Left renal cortex interstitium (tissue), 4 donors: Measurements from ENCODE around the gene PUM2. TPM values are rescaled to one million over a fixed set of nuclear protein-coding genes. Genes with fewer than 3 reads are reported as not detected.
A peak's percentile ranks its signal among the peaks of the same experiment; 100 is the strongest.

Source experiments
- DNase-seq, 4 donors: peaks; one replicate each; pipeline ENCODE4 v3.0.0-alpha.2; 2013; ENCODE audit warnings: low read depth in 4 of 4, low spot score in 2 of 4, missing footprints in 1 of 4
- polyA plus RNA-seq, 4 donors: library from polyadenylated mRNA; unstranded; fragments of 120-200 nt; gene quantifications; one replicate each; pipeline ENCODE4 v1.2.1, GENCODE V29; 2013; ENCODE audit not compliant: insufficient read length in 4 of 4

Gene PUM2
- polyA plus RNA-seq, 4 donors: 96.7 to 113 (median 103) TPM

DNA sequence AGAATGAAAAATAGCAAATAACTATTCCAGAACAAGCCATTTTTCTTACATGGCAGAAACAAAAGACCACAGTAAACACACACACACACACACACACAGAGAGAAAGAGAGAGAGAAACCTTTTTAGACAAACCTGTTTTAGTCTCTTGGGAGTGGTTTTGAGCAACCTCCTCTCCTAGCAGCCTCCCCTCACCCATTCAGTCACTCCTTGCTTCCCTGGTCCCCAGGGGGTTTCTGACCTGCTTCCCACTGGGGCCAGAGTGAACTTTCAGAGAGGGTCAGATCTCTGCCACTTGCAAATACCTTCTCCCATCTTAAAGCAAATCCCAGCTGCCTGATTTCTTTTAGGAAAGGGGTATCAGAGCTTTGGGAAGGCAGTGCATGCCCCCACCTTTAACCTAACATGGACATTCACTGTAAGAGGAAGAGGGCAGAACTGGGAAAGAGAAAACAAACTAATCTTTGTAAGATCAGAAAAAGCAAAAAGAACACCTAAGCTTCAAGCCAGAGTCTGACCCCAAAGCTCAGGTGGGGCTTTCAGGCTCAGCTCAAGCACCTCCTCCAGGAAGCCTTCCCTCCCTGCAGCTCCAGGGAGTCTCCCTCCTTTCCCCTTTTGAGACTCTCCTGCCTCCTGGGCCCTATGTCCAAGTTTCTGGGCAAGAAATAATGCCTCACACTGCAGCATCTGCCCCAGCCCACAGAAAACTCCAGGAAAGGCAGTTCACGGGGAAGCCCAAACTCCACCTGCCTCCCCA lies 128.5 kb downstream of the PUM2 start:
- DNase-seq: no peak

DNA sequence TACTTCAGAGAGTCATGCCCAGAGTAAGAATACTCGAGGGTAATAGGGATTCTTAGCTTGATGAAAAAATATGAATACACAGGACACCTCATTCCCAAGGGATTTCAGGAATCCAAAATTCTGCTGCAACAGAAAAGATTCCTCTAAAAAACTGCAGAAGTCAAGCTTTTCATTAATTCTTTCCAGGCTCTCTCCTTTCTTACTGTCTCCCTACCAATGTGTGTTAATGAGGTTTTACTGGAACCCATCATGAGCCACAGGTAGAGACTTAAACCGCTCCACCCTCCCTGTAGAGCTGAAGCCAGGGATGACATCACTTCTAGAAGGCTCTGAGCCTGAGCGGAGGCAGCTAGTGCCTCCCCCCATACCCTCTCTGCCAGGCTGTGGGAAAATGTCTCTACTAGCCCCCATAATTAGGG lies 129.1 kb downstream of the PUM2 start:
- DNase-seq: no peak

DNA sequence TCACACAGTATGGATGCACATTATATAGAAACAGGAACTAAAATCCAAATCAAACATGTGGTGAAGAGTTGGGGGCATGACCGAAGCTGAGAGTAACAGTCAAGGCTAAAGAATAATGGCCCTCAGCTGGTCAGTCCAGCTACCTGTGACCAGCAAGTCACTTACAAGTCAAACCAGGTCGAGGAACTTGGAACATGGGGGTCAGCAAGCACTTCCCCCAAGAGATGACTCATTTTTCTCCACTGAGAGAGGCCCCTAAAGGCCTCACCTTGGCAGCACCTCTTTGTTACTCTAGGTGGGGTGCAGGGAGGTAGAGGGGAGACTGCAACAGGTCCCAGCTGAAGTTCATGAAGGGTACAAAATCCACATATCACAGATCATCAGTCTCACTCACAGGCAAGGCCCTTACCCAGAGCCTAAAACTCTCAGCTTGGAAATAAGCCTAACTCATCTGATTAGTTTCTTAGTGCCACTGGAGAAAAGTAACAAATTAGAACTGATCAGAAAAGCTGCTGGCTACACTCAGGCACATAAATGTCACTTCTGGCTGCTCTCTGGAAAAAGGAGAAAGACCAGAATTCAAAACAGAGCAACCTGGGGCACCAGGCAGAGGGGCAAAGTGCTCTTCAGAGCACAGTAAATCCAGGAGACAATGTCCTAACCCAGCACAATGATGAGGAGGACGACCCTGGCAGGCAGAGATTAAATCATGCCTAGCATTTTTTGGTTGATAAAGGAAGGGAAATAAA lies 129.7 kb downstream of the PUM2 start:
- no peak for DNase-seq

DNA sequence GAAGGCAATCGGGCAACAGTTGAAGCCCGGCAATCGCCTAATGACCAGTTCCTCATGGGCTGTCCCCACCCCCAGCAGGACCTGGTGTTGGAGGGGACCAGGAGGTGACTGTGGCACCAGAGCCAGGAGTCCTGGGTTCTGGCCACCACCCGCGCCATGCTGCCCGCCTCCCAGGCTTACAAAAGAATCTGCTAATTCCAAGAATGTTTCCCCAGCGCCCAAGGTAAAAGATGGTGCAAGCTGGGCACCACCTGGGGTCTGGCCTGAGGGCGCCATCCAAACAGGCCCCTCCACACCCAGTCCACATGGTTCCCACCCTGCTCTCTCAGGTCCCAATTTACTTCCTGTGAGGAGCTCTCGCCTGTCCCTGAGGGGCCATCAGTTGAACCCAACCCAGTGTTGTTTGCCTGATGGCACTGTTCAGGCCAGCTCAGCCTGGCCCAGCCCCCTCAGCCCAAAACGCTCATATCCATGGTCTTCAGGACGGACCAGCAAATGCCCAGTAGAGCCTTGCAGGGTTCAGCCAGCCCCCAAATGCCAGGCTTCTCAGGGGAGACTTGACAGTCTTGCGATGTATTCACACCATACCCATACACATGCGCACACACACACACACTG lies 130.8 kb downstream of the PUM2 start:
- DNase-seq: no peak

DNA sequence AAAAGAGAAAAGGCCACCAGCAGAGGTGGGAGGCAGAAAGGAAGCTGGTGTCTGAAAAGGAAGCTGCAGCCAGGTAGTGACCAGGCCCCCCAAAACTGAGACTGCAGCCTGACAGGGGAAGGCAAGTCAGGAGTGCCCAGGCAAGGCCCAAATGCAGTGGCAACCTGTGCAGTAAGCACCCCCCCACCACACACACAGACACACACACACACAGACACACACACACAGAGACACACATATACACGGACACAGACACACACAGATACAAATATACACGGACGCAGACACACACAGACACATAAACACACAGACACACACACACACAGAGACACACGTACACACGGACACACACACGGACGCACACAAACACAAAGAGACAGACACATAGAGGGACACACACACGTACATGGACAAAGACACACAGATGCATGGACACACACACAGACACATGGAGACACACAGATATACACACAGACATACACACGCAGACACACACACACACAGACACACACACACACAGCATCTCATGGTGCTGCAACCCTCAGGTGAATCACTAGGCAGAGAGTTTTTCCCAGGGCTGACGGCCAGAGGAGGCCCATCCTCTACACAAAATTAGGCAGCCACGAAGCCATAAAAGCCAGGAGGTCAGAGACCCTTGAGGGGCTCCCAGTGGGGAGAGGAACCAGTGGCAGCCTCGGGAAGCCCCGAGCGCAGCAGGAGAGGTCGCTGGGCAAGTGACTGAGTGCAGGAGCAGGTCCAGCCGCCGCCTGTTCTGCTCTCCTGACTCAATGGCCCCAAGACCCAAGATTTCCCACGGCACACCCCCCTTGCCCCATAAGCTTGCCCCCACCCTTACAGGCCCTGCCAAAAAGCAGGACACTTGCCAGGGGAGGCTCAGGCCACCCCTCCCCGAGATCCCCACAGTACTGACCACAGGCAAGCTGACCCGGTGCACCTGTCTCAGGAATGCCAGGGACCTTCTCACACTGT lies 132.0 kb downstream of the PUM2 start:
- no peak for DNase-seq

DNA sequence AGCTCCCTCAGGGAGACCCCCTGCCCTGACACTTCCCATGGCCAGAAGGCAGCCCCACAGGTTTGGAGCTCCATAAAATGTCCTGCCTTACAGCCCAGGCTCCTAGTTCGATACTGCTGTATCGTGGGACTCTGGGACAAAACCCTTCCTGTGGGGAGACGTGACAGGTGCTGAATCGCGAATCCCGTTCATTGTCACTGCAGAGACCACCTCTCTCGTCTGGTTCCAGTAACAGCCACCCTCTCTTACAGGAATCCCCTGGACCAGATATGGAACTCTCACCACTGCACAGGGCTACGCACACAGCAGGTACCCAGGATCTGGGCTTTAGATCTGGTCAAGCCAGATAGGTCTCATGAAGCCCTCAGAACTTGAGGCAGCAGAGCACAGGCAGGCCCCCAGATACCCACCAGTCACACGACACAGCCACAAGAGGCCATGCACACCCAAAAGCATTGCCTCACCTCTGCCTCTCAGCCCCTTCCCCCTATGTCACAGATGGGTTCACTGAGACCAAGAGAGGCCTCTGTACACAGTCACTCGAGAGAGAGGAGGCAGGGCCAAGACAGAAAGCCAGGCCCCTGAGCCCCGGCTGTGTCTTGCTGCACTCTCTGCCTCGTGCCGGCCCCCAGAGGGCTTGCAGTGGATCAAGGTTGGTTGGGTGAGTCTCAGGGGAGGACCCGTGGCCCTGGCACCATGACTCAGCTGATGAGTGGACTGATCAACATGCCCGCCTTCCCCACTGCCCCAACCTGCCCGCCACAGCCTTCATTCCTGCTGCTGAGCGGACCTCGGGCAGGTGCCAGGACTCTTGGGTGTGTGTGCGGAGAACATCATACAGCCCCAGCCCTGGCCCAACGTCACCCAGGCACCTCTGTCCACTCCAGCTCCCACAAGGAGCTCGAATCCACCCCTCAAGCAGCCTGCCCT lies 133.3 kb downstream of the PUM2 start:
- no peak for DNase-seq

DNA sequence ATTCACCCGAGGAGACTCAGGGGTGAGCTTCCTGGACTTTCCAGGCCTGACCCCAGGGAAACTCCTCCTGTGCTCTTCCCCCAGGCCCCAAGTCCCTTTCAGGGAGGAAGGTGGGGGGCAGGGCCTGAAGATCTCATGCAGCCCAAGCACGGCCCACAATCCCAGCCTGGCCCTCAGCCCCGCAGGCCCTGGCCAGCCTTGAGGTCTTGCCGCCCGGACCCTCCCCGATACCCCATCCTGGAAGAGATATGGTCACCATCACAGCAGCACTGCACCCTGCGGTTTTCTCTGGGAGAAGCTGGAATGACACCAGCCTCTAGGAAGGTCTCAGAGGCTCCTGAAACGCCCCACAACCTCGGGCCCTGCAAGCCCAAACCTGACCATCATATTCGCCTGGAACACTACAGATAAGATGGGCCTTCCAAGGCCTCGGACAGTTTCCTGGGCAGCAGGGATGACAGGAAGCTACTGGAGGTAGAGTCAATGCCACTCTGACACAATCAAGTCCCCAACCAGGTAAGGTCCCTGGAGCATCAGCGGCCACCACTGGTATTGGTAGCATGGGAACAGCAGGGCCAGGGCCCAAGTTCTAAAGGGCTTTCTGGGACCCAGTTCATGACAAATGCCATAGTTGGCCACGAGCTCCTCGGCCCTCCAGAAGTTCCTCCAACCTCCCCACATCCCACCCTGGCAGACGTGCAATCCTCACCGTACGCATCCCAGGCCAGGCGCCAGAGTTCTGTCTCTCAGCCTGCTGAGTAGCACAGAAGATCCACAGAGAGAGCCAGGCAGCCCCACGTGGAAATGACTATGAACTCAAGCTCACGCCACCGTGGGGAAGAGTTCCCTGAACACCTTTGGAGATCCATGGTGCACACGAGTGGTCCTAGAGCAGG lies 134.3 kb downstream of the PUM2 start:
- DNase-seq: no peak

DNA sequence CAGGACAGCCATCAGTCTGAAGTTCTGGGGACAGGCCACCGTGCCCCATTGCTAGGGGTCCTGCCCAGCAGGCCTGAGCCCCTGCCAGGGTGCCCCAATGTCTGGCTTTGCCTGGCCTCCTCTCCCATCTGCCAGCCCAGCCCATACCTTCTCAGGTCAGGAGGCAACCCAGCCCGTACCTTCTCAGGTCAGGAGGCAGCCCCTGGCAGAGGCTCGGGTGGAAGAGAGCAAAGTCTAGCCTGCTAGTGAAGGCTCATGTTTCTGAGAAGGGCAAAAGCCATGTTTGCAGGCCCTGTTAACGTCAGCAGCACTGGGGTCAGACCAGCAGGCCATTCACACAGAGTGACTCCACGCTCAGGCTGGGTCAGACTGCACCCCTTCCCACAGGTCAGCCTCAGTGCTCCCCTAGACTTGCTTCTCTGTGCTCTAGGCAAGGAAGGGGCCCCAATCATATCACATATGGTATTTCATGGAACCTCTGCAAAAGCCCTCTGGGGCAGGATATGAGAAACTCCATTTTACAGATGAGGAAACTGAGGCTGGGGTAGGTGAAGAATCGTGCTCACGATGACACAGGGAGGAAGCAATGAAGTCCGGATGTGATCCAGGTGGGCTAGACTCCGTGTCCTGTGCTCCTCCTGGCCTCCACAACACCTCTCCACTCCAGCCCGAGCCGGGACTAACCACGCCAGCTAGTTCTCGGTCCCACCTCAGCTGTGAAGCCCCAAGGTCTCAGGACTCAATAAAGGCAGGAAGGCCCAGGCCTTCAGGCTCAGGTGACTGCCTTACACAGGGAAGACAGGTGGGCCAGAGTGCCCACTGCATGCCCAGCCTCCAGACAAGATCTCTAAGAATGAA lies 135.2 kb downstream of the PUM2 start:
- DNase-seq: no peak

DNA sequence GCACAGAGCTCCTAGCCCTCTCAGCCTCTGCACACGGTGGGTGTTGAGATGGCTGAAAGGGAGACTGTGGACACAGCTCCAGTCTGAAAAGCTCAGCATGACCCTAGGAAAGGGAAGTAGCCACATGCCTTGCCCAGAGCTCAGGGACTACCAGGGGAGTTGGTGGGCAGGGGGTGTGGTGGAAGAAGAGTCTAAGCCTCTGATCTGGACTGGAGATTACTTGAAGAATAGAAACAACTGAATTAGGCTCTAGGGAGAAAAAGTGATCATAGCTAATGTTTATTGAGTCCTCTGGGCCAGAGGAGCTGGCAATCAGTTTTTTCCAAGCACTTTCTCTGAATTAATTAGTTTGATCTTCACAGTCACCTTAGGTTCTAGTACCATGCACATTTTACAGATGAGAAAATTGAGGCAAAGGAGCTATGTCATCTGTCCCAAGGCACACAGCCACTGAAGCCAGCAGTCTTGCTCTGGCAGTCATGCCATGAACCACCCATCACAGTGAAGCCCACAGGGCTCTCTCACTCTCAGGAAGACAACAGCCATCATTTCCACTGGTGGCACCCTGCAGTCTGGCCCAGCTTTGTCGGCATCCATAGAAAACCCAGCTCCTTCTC lies 136.0 kb downstream of the PUM2 start:
- DNase-seq: no peak

DNA sequence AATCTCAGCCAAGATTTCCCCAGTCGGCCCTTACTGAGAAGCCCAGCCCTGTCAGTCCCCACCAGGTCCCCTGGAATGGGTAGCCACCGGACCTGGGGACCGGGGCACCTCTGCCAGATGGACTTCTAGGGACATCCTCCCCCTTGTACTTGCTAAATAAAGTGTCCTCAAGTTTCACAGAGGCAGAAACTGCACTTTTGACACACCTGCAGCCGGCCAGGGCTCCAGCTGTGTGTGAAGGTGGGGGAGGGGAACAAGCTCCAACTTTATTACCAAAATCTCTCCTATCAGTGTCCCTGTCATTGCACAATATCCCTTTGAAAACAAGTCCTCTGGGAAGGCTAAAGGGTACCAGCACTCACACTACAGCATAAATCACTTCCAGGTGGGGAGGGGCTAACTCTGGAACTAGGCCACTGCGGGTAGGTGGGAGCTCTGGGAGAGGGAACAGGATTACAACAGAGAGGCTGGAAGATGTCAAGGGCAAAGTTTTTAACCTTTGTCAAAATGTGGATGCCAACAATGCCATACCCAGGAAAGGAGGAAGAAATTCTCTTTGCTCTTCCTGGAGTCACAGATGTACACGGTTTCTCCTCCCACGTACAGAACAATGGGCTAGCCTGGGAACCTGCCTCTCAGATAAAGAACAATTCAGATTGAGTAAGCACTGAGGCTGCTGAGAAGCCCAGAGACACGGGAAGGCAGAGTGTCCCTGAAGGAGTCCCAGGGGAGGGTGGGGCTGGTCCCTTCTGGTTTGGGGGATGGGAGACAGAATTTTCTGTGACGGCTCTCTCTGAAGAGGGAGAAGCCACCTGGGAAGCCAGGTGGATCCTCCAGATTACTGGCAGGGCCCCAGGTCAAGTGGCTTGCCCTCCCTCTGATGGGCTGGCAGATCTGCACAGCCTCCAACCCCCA lies 136.7 kb downstream of the PUM2 start:
- no peak for DNase-seq

DNA sequence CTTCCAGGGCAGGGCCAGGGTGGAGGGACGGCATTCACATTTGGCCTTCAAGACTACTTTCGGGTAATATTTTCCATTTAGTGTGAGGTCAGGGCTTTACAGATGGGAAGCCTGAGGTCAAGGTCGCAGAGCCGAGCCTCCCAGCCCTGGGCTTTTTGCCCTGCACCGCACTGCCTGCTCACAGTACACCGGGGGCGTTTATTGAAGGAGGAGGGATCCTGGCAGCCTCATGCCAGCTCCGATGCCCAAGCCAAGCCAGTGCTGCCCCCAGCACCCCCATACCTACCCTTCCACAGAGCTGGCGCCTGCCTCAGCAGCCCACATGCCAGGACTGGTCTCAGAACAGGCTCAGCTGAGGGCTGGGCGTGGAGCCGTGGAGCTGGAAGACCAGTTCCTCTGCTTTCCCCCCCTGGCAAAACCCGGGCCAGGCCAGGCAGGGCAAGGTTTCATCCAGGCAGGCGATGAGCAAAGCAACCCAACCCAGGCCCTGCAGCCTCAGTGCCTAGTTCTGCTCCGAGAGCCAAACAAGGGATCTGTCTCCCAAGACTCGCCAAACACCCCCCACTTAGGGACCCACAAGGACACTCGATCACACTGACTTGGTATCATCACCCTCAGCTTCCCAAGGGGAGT lies 137.7 kb downstream of the PUM2 start:
- no peak for DNase-seq

DNA sequence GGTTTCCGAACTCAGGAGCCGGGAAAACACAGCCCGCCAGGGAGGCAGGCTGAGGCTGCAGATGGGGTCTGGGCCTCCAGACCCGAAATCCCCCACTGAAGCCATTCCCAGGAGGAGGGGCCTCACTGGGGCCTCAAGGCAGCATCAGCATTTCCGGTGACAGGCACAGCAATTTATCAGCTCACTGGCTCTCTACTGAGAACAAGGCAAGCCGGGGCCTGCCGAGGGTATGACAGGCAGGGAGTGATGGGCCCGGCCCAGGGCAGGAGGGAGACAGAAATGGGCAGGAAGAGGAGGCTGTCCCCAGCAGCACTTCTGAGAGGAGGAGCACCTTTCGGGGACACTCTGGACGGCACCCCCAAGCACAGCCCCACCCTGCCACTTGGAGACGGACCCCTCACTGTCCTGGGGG lies 138.2 kb downstream of the PUM2 start:
- DNase-seq: peak in 2 of 4 donors; percentile 55 to 57

DNA sequence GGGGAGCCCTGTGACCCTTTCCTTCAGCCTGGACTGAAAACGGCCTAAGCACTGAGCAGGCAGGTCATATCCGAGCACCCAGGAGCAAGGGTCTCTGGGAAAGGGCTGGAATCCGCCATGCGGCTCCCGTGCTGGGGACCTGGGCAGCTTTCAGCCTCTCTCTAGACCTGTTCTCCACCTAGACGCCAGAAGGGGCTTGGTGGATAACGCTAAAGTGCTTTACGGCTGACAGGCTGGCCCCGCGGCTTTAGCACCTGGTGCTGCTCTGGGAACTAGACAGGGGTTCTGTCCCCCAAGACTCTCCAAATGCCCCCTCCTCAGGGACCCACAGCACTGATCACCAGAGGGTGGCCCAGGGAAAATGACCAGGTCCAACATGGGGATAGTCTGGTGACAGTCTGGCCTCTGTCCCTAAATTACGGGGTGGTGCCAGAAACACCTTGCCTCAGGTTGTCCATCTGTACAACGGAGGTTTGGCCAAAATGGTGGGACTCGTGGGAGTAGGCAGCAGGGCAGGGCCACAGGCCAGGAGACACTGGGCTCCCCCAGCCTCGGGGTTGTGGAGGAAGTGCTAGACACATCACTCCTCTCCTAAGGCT lies 138.7 kb downstream of the PUM2 start:
- DNase-seq: no peak

DNA sequence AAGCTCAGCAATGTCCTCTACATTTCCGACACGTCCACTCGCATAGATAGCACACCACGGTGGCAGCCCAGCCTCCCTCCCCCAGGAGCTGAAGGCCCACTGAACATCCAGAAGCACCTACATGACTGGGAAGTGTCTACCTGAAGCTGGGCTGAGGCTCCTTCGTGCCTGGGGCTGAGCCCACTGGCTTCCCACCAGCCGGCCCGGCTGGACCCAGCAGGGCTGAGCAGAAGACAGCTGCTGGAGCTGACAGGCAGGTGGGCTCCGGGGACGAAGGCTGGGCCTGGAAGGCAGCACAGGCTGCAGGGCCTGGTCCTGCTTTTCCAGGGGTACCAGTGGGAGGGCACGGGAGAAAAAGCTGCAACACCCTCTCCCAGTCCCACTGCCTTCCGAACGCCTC lies 139.2 kb downstream of the PUM2 start:
- DNase-seq: no peak

DNA sequence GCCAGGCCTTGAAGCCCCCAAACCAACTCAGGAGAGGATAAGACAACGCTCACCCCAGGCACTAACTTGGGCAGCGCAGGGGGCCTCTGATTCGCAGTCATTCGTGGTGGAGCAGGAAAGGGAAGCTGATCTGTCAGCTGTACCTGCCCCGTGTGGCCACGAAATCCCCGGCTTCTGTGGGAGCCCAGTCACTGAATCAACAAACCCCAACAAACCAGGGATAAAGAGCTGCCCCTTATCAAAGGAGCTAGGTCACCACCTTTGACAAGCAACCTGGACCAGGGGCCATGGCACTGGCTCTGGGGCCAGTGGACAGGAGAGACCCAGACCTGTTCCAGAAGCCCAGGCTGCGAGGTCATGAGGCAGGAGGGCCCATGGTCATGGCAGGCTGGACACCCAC lies 140.2 kb downstream of the PUM2 start:
- DNase-seq: no peak
